Sigmoid colon (tissue), 7 donors: ENCODE results near the gene ELAPOR1. TPM values are rescaled to one million over a fixed set of nuclear protein-coding genes. Genes with fewer than 3 reads are reported as not detected.

ENCODE experiments used
- DNase-seq: peaks from one replicate; pipeline ENCODE4 v3.0.0-alpha.2; 2019
- H3K27ac ChIP-seq, 4 donors: fragments of 200-600 bp; sonication (generic); one replicate each; pipeline ENCODE4 v1.5.1; 2016 to 2019; ENCODE audit warnings: mild to moderate bottlenecking in 1 of 4
- H3K27me3 ChIP-seq, 3 donors: fragments of 200-600 bp; sonication (generic); one replicate each; pipeline ENCODE4 v1.5.1; 2019; ENCODE audit warnings: mild to moderate bottlenecking in 1 of 3
- H3K36me3 ChIP-seq, 4 donors: fragments of 200-600 bp; sonication (generic); one replicate each; pipeline ENCODE4 v1.5.1; 2016 to 2019
- H3K4me1 ChIP-seq, 4 donors: fragments of 200-600 bp; sonication (generic); one replicate each; pipeline ENCODE4 v1.5.1; 2017 to 2019
- H3K4me3 ChIP-seq, 4 donors: fragments of 200-600 bp; sonication (generic); one replicate each; pipeline ENCODE4 v1.5.1; 2017 to 2019; ENCODE audit warnings: mild to moderate bottlenecking in 2 of 4, moderate library complexity in 1 of 4
- H3K9me3 ChIP-seq, 4 donors: fragments of 200-600 bp in 3 of 4; sonication (generic) in 3 of 4; one replicate each; pipeline versions ENCODE4 v1.5.1 to v1.6.1; 2013 to 2019
- EP300 ChIP-seq, 4 donors: sonication (generic); formaldehyde crosslinking; IDR thresholded peaks; one replicate each; pipeline ENCODE4 v1.6.1; 2017; ENCODE audit warnings: antibody characterized with exemption in 4 of 4
- POLR2A ChIP-seq, 2 donors: fragments of 450-650 bp; IDR thresholded peaks; one replicate each; pipeline ENCODE4 v1.6.1; 2016; ENCODE audit warnings: antibody characterized with exemption in 2 of 2, mild to moderate bottlenecking in 2 of 2, moderate library complexity in 2 of 2
- POLR2AphosphoS5 ChIP-seq, 4 donors: sonication (generic); formaldehyde crosslinking; IDR thresholded peaks; one replicate each; pipeline ENCODE4 v1.6.1; 2017; ENCODE audit warnings: antibody characterized with exemption in 4 of 4
- WGBS, 2 donors: extraction: QIAGEN DNeasy Blood & Tissue Kit; methylation state at CpG; one replicate each; pipeline ENCODE4 v1.1.7; 2013; 5-methylcytosine and 5-hydroxymethylcytosine counted together
- intact Hi-C: fragments of 100-400 bp; cut with DNase I; formaldehyde crosslinking; loops from one replicate; pipeline ENCODE4 v1.15.1; 2023
- polyA plus RNA-seq, 3 donors: library from polyadenylated mRNA; stranded (reverse); fragments of 200-250 nt; gene quantifications; one replicate each; pipeline ENCODE4 v1.2.3, GENCODE V29; 2013
- total RNA-seq, 4 donors: library from RNA; depleted of rRNA; stranded (reverse); fragments of >200 nt; gene quantifications; one replicate each; pipeline ENCODE4 v1.1.0, GENCODE V29; 2016
- TF ChIP-seq, protein P1 (sequence below), 4 experiments: fragments of 450-650 bp in 3 of 4; fragments of 200-600 bp in 1 of 4; IDR thresholded peaks; one replicate each; pipeline ENCODE4 v1.5.1; 2016 to 2019; ENCODE audit warnings: antibody characterized with exemption in 4 of 4, mild to moderate bottlenecking in 3 of 4, moderate library complexity in 2 of 4
- donor health status: healthy with polysubstance abuse.
- donor health status: Bipolar disorder and iron deficiency.
- donor health status: healthy.

ELAPOR1 gene
- total and polyA plus RNA-seq, 7 donors = 0.33 to 20.7 (median 0.71) TPM

DNA sequence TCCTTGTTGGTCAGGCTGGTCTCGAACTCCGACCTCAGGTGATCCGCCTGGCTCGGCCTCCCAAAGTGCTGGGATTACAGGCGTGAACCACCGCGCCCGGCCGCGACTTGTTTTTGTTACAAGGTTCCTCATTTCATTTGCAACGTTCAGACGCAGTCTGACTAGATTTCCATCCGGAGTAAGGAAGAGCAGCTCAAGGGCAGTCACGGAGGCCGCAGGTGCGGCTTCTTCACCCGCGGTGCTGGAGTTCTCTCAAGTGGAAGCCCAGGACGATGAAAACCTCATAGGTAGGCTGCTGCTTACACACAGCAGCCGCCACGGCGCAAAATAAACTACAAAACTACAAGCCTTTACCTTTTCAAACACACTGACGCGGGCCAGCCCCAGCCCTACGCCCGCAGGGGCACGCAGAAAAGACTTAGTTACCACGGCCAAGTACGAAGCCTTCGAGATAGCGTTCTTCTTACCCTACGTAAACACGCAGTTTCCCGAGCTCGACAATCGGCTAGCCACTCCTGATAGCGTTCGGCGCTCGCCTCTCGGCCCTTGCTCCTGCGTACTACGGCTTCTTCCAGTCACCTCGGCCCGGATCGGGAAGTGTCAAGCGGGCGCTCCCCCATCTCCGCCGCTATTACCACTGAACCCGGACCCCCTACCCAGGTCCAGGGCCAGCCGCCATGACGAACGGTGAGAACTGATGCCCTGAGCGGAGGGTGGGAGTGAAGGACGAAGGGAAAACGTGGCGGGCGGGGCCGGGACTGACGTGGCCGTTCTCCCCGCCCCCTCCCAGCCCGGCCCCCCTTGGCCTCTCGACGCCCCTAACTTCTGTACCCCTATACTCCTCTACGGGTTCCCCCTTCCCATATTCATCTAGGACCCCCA, 23.5 kb upstream of the ELAPOR1 start, which contains the start of gene TMEM167B:
Gene TMEM167B, plus strand, starts transcription at position 569 of the 882 bp plus-strand sequence. Its CDS starts 109 bp downstream, at position 678.
- intact Hi-C loops = loop anchor here (1.0 to 10.0 kb wide), 3 partner anchors 14 to 304 kb away; partner anchors contain the start of genes CLCC1, SORT1 and TAF13
- TF ChIP-seq EP300 (IDR thresholded peaks at IDR 0.05) = peak in 2 of 4 donors; percentile 3 to 24
- TF ChIP-seq, protein P1, sequence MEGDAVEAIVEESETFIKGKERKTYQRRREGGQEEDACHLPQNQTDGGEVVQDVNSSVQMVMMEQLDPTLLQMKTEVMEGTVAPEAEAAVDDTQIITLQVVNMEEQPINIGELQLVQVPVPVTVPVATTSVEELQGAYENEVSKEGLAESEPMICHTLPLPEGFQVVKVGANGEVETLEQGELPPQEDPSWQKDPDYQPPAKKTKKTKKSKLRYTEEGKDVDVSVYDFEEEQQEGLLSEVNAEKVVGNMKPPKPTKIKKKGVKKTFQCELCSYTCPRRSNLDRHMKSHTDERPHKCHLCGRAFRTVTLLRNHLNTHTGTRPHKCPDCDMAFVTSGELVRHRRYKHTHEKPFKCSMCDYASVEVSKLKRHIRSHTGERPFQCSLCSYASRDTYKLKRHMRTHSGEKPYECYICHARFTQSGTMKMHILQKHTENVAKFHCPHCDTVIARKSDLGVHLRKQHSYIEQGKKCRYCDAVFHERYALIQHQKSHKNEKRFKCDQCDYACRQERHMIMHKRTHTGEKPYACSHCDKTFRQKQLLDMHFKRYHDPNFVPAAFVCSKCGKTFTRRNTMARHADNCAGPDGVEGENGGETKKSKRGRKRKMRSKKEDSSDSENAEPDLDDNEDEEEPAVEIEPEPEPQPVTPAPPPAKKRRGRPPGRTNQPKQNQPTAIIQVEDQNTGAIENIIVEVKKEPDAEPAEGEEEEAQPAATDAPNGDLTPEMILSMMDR (IDR thresholded peaks at IDR 0.05) = no peak
- peak; percentile 85 to 94 (median 90) for TF ChIP-seq POLR2AphosphoS5 (IDR thresholded peaks at IDR 0.05)
- TF ChIP-seq POLR2A (IDR thresholded peaks at IDR 0.05) = peak; percentile 56 to 82
- 2 to 4% methylated on average over 67 of the region's 67 CpGs for WGBS, 2 donors
- peaks cover 0 to 55% (median 42%) of the 10 kb centered on the region in 4 donors for H3K4me1 ChIP-seq
- H3K4me3 ChIP-seq = peak within 1 kb of the TSS; percentile 70 to 88 (median 78)
- peak within 1 kb of the TSS; percentile 93 to 97 (median 96) for H3K27ac ChIP-seq
- H3K27me3 ChIP-seq = no peaks in the 10 kb centered on the region
- peaks cover 0 to 19% (median 6%) of the 10 kb centered on the region in 4 donors for H3K36me3 ChIP-seq
- H3K9me3 ChIP-seq = no peaks in the 10 kb centered on the region
- DNase-seq = peak; percentile 96

DNA sequence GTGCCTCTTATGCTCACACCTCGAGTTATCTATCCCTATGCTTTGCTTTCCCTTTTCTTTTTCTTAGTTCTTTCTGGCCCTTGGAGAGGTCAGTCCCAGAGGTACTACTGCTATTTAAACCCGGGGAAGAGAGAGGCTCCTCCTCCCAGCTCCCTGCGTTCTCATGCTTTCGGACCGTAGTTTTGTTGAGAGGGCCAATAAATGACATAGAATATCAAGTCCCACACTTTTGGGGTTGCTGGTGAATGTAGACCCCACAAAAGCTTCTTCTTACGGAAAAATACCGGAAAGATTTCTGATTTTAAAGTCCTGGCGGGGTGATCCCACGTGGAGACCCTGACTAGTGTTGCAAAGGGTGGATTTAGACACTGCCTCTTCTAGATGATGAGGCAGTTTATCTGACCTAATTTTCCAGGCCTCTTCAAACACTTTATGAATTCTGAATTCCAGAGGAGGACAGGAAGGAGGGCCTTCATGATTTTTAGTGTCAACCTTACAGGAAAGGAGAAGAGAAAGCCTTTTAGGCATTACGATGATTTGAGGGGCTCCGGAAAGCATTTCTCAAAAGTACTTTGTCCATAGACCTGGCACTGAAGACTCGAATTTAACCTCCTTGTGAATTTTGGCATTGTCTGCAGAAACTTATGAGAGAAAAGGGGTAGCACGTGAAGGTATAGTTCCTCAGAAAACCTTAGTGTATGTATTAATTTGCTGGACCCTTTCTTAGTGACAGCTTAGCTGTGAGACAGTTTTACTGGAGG, 22.7 kb upstream of the ELAPOR1 start:
- TF ChIP-seq POLR2A (IDR thresholded peaks at IDR 0.05) (no peak), POLR2AphosphoS5 (IDR thresholded peaks at IDR 0.05) (no peak), EP300 (IDR thresholded peaks at IDR 0.05) (no peak)
- TF ChIP-seq, protein P1 (IDR thresholded peaks at IDR 0.05) = no peak

DNA sequence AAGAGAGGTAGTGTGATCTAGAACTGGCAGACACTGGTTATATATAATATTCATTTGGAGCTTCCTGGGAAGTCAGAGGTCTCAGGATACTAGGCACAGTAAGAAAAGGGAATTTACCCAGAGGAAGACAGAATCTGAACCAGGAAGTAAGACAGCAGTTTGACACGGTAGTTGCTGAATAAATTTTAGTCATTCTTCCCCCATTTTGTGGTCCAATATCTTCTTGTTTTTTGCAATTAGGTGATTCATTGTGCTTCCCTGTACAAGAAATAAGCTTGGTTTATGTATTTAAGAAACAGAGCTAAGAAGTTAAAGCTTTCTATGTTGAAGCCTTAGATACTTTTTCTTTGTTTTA, 22.1 kb upstream of the ELAPOR1 start:
- H3K4me1 ChIP-seq = peaks cover 0 to 58% (median 42%) of the 10 kb centered on the region in 4 donors
- TF ChIP-seq, protein P1 (IDR thresholded peaks at IDR 0.05) = no peak
- TF ChIP-seq EP300 (IDR thresholded peaks at IDR 0.05) = no peak
- peak in 1 of 4 donors; percentile 5 for TF ChIP-seq POLR2AphosphoS5 (IDR thresholded peaks at IDR 0.05)
- H3K9me3 ChIP-seq = no peaks in the 10 kb centered on the region
- intact Hi-C loops = loop anchor here (5.0 to 10.0 kb wide), 2 partner anchors 130 to 303 kb away; partner anchors contain the start of genes CLCC1 and SORT1
- no peak for DNase-seq
- H3K27me3 ChIP-seq = no peaks in the 10 kb centered on the region
- H3K27ac ChIP-seq = peak overlapping the region; percentile 93 to 97 (median 96)
- 0% methylated on average over 1 of the region's 1 CpG for WGBS, 2 donors
- H3K4me3 ChIP-seq = peak overlapping the region; percentile 70 to 88 (median 78)
- H3K36me3 ChIP-seq = peaks cover 0 to 27% (median 6%) of the 10 kb centered on the region in 4 donors

More for the DNA sequence above, 22.7 kb upstream of the ELAPOR1 start:
- 1 to 2% methylated on average over 13 of the region's 13 CpGs for WGBS, 2 donors
- peaks cover 0 to 21% (median 6%) of the 10 kb centered on the region in 4 donors for H3K36me3 ChIP-seq
- H3K27ac ChIP-seq = peak overlapping the region; percentile 93 to 97 (median 96)
- H3K4me1 ChIP-seq = peaks cover 0 to 58% (median 42%) of the 10 kb centered on the region in 4 donors
- H3K9me3 ChIP-seq = no peaks in the 10 kb centered on the region
- H3K4me3 ChIP-seq = peak overlapping the region; percentile 70 to 88 (median 78)
- intact Hi-C loops = loop anchor here (5.0 to 10.0 kb wide), 2 partner anchors 129 to 304 kb away; partner anchors contain the start of genes CLCC1 and SORT1
- DNase-seq = no peak
- no peaks in the 10 kb centered on the region for H3K27me3 ChIP-seq

DNA sequence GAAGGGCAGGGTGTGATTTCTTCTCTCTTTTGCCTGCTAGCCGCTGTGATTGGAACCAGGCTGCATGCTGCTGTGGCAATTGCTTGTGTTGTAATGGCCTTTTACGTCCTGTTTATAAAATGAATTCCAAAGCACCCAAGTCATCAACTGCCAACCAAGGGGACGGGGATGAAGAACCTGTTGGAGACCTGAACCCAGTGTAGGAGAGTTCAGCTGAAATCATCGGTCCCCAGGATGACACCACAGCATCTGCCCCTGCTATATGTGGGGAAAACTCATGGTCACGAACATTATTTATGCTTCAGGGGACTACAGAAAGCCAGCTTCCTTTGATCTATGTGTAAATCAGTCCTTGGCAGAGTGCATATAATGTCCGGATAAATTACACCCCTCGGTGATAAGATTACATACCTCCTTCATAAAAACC, 19.5 kb upstream of the ELAPOR1 start:
- H3K27ac ChIP-seq = peak overlapping the region; percentile 74 to 97 (median 86)
- 67 to 77% methylated on average over 7 of the region's 7 CpGs for WGBS, 2 donors

More for the DNA sequence above, 19.5 kb upstream of the ELAPOR1 start:
- no peaks in the 10 kb centered on the region for H3K27me3 ChIP-seq
- no peak for DNase-seq
- peaks cover 0 to 27% (median 6%) of the 10 kb centered on the region in 4 donors for H3K36me3 ChIP-seq
- H3K9me3 ChIP-seq = no peaks in the 10 kb centered on the region
- H3K4me3 ChIP-seq = peak overlapping the region in 1 of 4 donors; percentile 2
- intact Hi-C loops = loop anchor here (5.0 to 10.0 kb wide), 2 partner anchors 132 to 300 kb away; partner anchors contain the start of genes CLCC1 and SORT1
- TF ChIP-seq EP300 (IDR thresholded peaks at IDR 0.05) (peak in 1 of 4 donors; percentile 62), POLR2AphosphoS5 (IDR thresholded peaks at IDR 0.05) (peak; percentile 45 to 77 (median 62)), POLR2A (IDR thresholded peaks at IDR 0.05) (no peak)
- TF ChIP-seq, protein P1 (IDR thresholded peaks at IDR 0.05) = no peak
- H3K4me1 ChIP-seq = peaks cover 0 to 53% (median 43%) of the 10 kb centered on the region in 4 donors
